Measurements from ENCODE around the gene NPTX1.

Gene NPTX1

GRCh38 chr17:80443916-80444643, 32.3 kb downstream of the NPTX1 start:
- no peak for DNase-seq (ENCODE audit: low spot score)

GRCh38 chr17:80443498-80443897, 32.9 kb downstream of the NPTX1 start:
- no peak for DNase-seq (ENCODE audit: low spot score)

GRCh38 chr17:80442764-80443163, 33.6 kb downstream of the NPTX1 start:
- no peak for DNase-seq (ENCODE audit: low spot score)

- DNase-seq (ENCODE audit: low spot score) = no peak
These were observed 34.1 kb downstream of the NPTX1 start for GRCh38 chr17:80442323-80442659.

GRCh38 chr17:80441598-80442322, 34.6 kb downstream of the NPTX1 start:
- DNase-seq (ENCODE audit: low spot score) = no peak

- peak; percentile 37 for DNase-seq (ENCODE audit: low spot score)
These were observed 35.3 kb downstream of the NPTX1 start for GRCh38 chr17:80441133-80441578.

- DNase-seq (ENCODE audit: low spot score) = no peak
These were observed 36.9 kb downstream of the NPTX1 start for GRCh38 chr17:80439499-80439898.

GRCh38 chr17:80438806-80439205, 37.6 kb downstream of the NPTX1 start:
- no peak for DNase-seq (ENCODE audit: low spot score)

- DNase-seq (ENCODE audit: low spot score) = no peak
These were observed 38.9 kb downstream of the NPTX1 start for GRCh38 chr17:80437532-80437931.

- no peak for DNase-seq (ENCODE audit: low spot score)
These were observed 42.3 kb downstream of the NPTX1 start for GRCh38 chr17:80433916-80434666.

- no peak for DNase-seq (ENCODE audit: low spot score)
These were observed 43.4 kb downstream of the NPTX1 start for GRCh38 chr17:80432961-80433550.

GRCh38 chr17:80432350-80432955, 44.0 kb downstream of the NPTX1 start:
- no peak for DNase-seq (ENCODE audit: low spot score)

GRCh38 chr17:80431246-80432195, 44.9 kb downstream of the NPTX1 start:
- DNase-seq (ENCODE audit: low spot score) = no peak

- DNase-seq (ENCODE audit: low spot score) = no peak
These were observed 45.8 kb downstream of the NPTX1 start for GRCh38 chr17:80430446-80431245.

GRCh38 chr17:80429356-80430275, 46.8 kb downstream of the NPTX1 start:
- DNase-seq (ENCODE audit: low spot score) = no peak

GRCh38 chr17:80428796-80429195, 47.6 kb downstream of the NPTX1 start:
- no peak for DNase-seq (ENCODE audit: low spot score)

GRCh38 chr17:80428363-80428762, 48.0 kb downstream of the NPTX1 start:
- no peak for DNase-seq (ENCODE audit: low spot score)

- DNase-seq (ENCODE audit: low spot score) = no peak
These were observed 48.8 kb downstream of the NPTX1 start for GRCh38 chr17:80427366-80428282.

Measured in LoVo (cell line).